NCI-H2196 treated with DMSO at 0.1 percent for 48 hours (cell line): ENCODE results near the gene CRACDL.

Experiments used
- DNase-seq: peaks from one replicate; lab custom pipeline; 2025; ENCODE audit not compliant: unreplicated experiment; lab: John Stamatoyannopoulos, UW

The CRACDL gene, protein sequence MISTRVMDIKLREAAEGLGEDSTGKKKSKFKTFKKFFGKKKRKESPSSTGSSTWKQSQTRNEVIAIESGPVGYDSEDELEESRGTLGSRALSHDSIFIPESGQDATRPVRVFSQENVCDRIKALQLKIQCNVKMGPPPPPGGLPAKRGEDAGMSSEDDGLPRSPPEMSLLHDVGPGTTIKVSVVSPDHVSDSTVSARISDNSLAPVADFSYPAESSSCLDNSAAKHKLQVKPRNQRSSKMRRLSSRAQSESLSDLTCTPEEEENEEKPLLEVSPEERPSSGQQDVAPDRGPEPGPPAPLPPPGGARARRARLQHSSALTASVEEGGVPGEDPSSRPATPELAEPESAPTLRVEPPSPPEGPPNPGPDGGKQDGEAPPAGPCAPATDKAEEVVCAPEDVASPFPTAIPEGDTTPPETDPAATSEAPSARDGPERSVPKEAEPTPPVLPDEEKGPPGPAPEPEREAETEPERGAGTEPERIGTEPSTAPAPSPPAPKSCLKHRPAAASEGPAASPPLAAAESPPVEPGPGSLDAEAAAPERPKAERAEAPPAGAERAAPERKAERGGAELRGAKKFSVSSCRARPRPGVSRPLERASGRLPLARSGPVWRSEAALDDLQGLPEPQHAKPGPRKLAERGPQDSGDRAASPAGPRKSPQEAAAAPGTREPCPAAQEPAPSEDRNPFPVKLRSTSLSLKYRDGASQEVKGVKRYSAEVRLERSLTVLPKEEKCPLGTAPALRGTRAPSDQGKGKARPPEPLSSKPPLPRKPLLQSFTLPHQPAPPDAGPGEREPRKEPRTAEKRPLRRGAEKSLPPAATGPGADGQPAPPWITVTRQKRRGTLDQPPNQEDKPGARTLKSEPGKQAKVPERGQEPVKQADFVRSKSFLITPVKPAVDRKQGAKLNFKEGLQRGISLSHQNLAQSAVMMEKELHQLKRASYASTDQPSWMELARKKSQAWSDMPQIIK

GRCh38 chr2:98935777-98936352 is at the start of gene CRACDL:
Gene CRACDL, minus strand, starts transcription at chr2:98936225. Its CDS starts 89,425 bp downstream, at chr2:98846800.
- DNase-seq = no peak

DNA sequence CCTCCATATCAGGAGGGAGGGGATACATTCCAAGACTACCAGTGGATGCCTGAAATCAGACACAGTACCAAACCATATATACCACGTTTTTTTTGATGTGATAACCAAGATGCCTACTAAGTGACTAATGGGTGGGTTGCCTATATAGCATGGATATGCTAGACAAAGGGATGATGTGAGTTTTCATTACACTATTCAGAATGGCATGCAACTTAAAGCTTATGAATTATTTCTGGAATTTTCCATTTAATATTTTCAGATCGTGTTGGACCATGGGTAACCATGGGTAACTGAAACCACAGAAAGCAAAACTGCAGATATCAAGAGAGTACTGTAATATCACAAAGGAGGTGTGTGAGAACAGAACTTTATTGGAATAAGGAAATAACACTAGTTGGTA is 39.6 kb upstream of the CRACDL start:
- DNase-seq = no peak

DNA sequence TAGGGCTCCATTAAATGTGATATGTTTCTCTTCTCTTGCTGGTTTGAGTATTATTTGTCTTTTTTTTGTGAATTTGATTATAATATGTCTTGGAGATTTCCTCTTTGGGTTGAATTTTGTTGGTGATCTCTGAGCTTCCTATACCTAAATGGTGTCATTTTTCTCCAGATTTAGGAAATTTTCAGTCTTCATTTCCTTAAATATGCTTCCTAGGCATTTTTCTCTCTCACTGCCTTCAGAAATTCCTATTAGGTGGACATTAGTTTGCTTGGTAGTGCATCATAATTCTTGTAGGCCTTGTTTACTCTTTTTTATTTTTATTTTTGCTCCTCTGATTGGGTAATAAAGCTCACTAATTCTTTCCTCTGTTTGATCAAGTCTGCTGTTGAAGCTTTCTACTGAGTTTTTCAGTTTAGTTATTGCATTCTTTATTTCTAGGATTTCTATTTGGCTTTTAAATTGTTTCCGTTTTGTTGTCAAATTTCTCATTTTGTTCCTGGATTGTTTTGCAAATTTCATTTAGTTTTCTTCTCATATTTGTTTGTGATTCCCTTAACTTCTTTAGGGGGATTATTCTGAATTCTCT is 36.6 kb upstream of the CRACDL start:
- DNase-seq = no peak

- no peak for DNase-seq
Observed at GRCh38 chr2:98959810-98960507, 23.9 kb upstream of the CRACDL start.

GRCh38 chr2:98952966-98953365 is 16.9 kb upstream of the CRACDL start:
- DNase-seq = no peak

- no peak for DNase-seq
Observed at GRCh38 chr2:98948956-98949739, 13.1 kb upstream of the CRACDL start.

DNA sequence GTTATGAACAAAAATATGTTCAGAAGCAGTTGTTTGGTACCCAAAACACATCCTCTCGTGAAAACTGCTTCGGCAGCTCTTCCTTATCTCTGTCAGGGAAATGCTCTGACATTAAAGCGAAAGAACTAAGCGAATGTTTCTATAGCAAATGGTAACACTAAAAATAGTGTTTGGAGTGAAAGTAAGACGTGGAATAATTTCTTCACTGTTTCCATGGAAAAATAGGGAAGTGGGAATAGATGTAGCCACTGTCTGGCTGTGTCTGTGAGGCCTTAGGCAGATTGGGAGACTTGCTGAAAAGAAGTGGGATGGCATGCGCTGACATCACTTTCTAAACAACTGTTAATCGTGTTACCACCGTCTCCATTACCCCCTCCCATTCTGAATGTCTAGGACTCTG is 11.5 kb upstream of the CRACDL start:
- no peak for DNase-seq

DNA sequence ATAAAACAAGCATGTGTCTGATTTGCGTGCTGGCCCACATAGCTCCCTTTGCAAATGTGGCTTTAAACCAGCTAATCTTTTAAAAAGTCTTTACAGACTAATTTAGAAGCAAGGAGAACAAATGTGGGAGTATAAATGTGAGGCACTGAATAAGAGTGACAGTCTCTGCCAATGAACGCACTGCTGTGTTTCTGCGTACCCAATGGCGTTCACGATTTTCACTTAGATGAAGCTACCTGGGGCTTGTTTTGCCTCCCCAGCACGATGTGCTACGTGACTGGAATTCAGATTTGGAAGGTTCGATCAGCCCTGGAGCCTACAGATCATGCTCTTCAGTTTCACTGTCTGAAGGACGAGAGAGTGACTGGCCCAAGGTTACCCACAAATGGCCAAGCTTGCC is 10.8 kb upstream of the CRACDL start:
- DNase-seq = no peak

DNA sequence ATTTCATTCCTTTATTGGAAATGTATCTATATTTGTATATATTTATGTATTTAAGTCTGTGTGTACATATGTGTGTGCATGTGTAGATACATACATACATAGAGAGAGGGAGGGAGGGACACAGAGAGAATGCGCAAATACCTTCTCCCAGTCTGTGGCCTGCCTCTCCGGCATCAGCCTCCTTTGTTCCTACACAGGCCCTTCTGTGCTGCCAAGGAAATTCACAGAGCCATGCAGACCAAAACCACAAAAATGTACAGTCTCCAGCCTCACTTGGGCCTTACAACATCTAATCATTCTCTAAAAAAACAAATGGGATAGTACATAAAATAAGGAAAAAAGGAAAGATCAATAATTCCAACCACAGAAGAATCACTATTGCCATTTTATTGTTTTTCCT is 8.8 kb upstream of the CRACDL start:
- DNase-seq = no peak

GRCh38 chr2:98940102-98940501 is 4.1 kb upstream of the CRACDL start:
- DNase-seq = no peak

- no peak for DNase-seq
Observed at GRCh38 chr2:98937906-98938305, 1.9 kb upstream of the CRACDL start.

GRCh38 chr2:98936353-98937351 is 627 bp upstream of the CRACDL start:
- DNase-seq = no peak

- DNase-seq = peak; percentile 30
Observed at GRCh38 chr2:98935111-98935770, 784 bp downstream of the CRACDL start.

DNA sequence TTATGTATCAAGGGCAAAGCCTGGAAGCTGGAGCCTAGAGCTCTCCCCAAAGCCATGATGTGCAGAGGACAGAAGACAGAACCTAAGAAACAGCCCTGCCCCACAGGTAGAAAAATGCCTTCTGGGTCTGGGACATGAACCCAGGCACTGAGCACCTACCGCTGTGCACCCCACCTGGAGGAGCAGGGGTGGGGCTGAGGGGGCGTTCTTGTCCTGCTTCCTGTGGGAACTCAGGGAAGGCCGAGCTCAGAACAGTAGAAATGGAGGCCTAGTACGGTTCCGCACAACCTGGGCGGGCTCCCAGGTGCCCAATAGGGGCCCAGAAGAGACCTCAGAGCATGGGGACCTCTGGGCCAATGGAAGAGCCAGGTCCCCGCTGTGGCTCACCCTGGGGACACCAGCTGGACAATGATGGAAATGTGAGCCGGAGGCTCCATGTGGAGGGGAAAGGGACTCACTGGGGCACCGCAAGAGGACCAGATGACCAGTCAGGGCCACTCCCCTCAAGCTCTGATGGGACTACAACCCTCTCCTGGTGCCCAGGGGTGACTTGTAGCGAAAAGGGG is 3.2 kb downstream of the CRACDL start:
- DNase-seq = peak; percentile 61

- DNase-seq = no peak
Observed at GRCh38 chr2:98932164-98932563, 3.9 kb downstream of the CRACDL start.

GRCh38 chr2:98931596-98931995 is 4.4 kb downstream of the CRACDL start:
- no peak for DNase-seq

DNA sequence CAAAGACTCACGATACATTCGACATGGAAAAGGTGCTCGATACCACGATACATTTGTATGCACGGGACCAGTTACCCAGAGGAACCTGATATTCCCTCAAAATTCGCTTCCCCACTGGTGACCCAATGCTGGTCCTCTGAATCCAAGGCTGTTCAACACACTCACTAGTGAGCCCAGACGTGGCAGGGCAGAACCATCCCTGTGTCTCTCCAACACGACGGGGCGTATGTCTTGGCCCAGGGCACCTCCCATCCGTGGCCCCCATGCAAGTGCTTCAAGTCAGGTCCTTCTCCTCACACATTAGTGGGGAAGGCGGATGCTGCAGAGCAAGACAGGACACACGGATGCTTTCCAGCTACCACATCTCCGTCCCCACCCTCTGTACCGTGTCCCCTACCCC is 6.1 kb downstream of the CRACDL start:
- no peak for DNase-seq

- no peak for DNase-seq
Observed at GRCh38 chr2:98928242-98928641, 7.8 kb downstream of the CRACDL start.
